NCI-H2029 treated with DMSO at 0.1 percent for 48 hours (cell line): ENCODE results near the gene GRM5.
"Not testable (repeated sequence)": the region's sequence is repeated elsewhere in the genome, so short reads cannot be mapped to it uniquely, and the experiment has no call there.

Experiments used
- DNase-seq: peaks from one replicate; lab custom pipeline; 2025; lab: John Stamatoyannopoulos, UW

GRM5 gene

GRCh38 chr11:88835709-88836108 is 230.1 kb downstream of the GRM5 start:
- not testable (repeated sequence) for DNase-seq

GRCh38 chr11:88831303-88831890 is 234.4 kb downstream of the GRM5 start:
- DNase-seq = no peak

- DNase-seq = no peak
Measured at GRCh38 chr11:88827018-88827676, 238.6 kb downstream of the GRM5 start.

GRCh38 chr11:88819616-88820015 is 246.2 kb downstream of the GRM5 start:
- DNase-seq = no peak

- DNase-seq = no peak
Measured at GRCh38 chr11:88818978-88819377, 246.8 kb downstream of the GRM5 start.

- no peak for DNase-seq
Measured at GRCh38 chr11:88815505-88815904, 250.3 kb downstream of the GRM5 start.

- no peak for DNase-seq
Measured at GRCh38 chr11:88814076-88814475, 251.7 kb downstream of the GRM5 start.

GRCh38 chr11:88813233-88813915 is 252.4 kb downstream of the GRM5 start:
- DNase-seq = no peak

GRCh38 chr11:88810420-88811097 is 255.2 kb downstream of the GRM5 start:
- no peak for DNase-seq

- no peak for DNase-seq
Measured at GRCh38 chr11:88809126-88809525, 256.7 kb downstream of the GRM5 start.

- no peak for DNase-seq
Measured at GRCh38 chr11:88807349-88807748, 258.4 kb downstream of the GRM5 start.

- no peak for DNase-seq
Measured at GRCh38 chr11:88806410-88806809, 259.4 kb downstream of the GRM5 start.

- DNase-seq = no peak
Measured at GRCh38 chr11:88801484-88802123, 264.2 kb downstream of the GRM5 start.

- no peak for DNase-seq
Measured at GRCh38 chr11:88799771-88800500, 265.8 kb downstream of the GRM5 start.

GRCh38 chr11:88790182-88790581 is 275.6 kb downstream of the GRM5 start:
- no peak for DNase-seq

- DNase-seq = no peak
Measured at GRCh38 chr11:88779577-88779976, 286.2 kb downstream of the GRM5 start.

- no peak for DNase-seq
Measured at GRCh38 chr11:88770475-88771079, 295.2 kb downstream of the GRM5 start.

GRCh38 chr11:88744140-88744539 is 321.6 kb downstream of the GRM5 start:
- DNase-seq = no peak

GRCh38 chr11:88739524-88739923 is 326.3 kb downstream of the GRM5 start:
- no peak for DNase-seq

GRCh38 chr11:88709567-88709966 is 356.2 kb downstream of the GRM5 start:
- no peak for DNase-seq

- DNase-seq = no peak
Measured at GRCh38 chr11:88704485-88704884, 361.3 kb downstream of the GRM5 start.
